K562 (cell line): ENCODE data around the gene GLIS2. TPM values are rescaled to one million over a fixed set of nuclear protein-coding genes. Genes with fewer than 3 reads are reported as not detected.

Experiments used
- ATAC-seq: fragments of 200-7000 bp; cut with Tn5 transposase; 3 replicates; pipeline ENCODE4 v1.9.1; 2020; ENCODE audit warnings: moderate library complexity
- BruUV-seq: library from RNA; stranded (reverse); fragments of 400-500 nt; replicated peaks from 2 replicates; lab custom pipeline; 2021; lab: Mats Ljungman, UMichigan
- CTCF ChIA-PET: fragments of 300-600 bp; formaldehyde crosslinking; extraction: SDS; loops from one replicate; lab custom pipeline; 2021; ENCODE audit warnings: low intra/inter-chr PET ratio; lab: Yijun Ruan, JAX
- POLR2A ChIA-PET: fragments of 300-600, 350-650 bp; sonication (Branson Sonifier 250); formaldehyde crosslinking; extraction: SDS; loops from one replicate; lab custom pipeline; 2021; ENCODE audit warnings: antibody characterized with exemption, inconsistent platforms; lab: Yijun Ruan, JAX
- DNase-seq, 4 experiments: peaks; one replicate each; pipeline versions ENCODE4 v3.0.0 to v3.0.0-alpha.2; 2011 to 2018; ENCODE audit warnings: low spot score in 3 of 4, mixed read lengths in 3 of 4; ENCODE audit errors: extremely low read depth in 1 of 4
- FAIRE-seq: peaks from 2 replicates; lab custom pipeline; 2011; peaks lifted over from hg19 to GRCh38; lab: Jason Lieb, UNC
- H2AFZ ChIP-seq: 2 replicates; pipeline ENCODE4 v1.6.0; 2011; ENCODE audit warnings: low read depth, low read length, control low read depth, inconsistent platforms
- H3K27ac ChIP-seq: fragments of 200-600 bp; 3 replicates; pipeline ENCODE4 v1.8.0; 2011; ENCODE audit warnings: low read depth, mild to moderate bottlenecking, control low read depth, inconsistent platforms, low read length, moderate library complexity, mixed read lengths; ENCODE audit errors: extremely low read depth
- H3K27me3 ChIP-seq, 2 experiments: fragments of 300-600 bp in 1 of 2; 2 replicates in 1 of 2; 3 replicates in 1 of 2; pipeline versions ENCODE4 v1.6.0 to v1.8.0; 2011; ENCODE audit warnings: inconsistent platforms in 2 of 2, low read length in 2 of 2, mild to moderate bottlenecking in 1 of 2, mixed read lengths in 1 of 2, moderate library complexity in 1 of 2; ENCODE audit not compliant: control insufficient read depth in 2 of 2, insufficient read depth in 2 of 2
- H3K36me3 ChIP-seq: fragments of 300-600 bp; 3 replicates; pipeline ENCODE4 v1.8.0; 2011; ENCODE audit warnings: mild to moderate bottlenecking, low read length, inconsistent platforms; ENCODE audit not compliant: control insufficient read depth, insufficient read depth
- H3K4me1 ChIP-seq, 2 experiments: fragments of 200-600 bp in 1 of 2; replicated peaks in 1 of 2; 2 replicates in 1 of 2; 3 replicates in 1 of 2; pipeline versions ENCODE4 v1.5.1 to v1.8.0; 2011; ENCODE audit warnings: inconsistent platforms in 2 of 2, low read length in 2 of 2, mild to moderate bottlenecking in 1 of 2, mixed read lengths in 1 of 2, moderate library complexity in 1 of 2; ENCODE audit not compliant: control insufficient read depth in 2 of 2, insufficient read depth in 2 of 2
- H3K4me2 ChIP-seq: 2 replicates; pipeline ENCODE4 v1.6.1; 2011; ENCODE audit warnings: low read length, control low read depth, inconsistent platforms, mixed read lengths; ENCODE audit not compliant: insufficient read depth
- H3K4me3 ChIP-seq: fragments of 200-600 bp; sonication (generic), shearing (Covaris generic); 2 replicates; pipeline ENCODE4 v1.5.1; 2016; ENCODE audit warnings: control low read depth, inconsistent platforms
- H3K79me2 ChIP-seq: fragments of 200-600 bp; 3 replicates; pipeline ENCODE4 v1.8.0; 2011; ENCODE audit warnings: low read length, inconsistent platforms; ENCODE audit not compliant: control insufficient read depth, insufficient read depth
- H3K9ac ChIP-seq, 2 experiments: 2 replicates each; pipeline versions ENCODE4 v1.6.0 to v1.6.1; 2011; ENCODE audit warnings: low read depth in 2 of 2, low read length in 2 of 2, control low read depth in 1 of 2, inconsistent platforms in 1 of 2, mild to moderate bottlenecking in 1 of 2, mixed read lengths in 1 of 2; ENCODE audit not compliant: insufficient read depth in 1 of 2
- H3K9me1 ChIP-seq: one replicate; pipeline ENCODE4 v1.6.0; 2011; ENCODE audit warnings: inconsistent platforms, mild to moderate bottlenecking, low read length, moderate library complexity; ENCODE audit not compliant: control insufficient read depth, insufficient read depth
- H3K9me3 ChIP-seq: replicated peaks from 2 replicates; pipeline ENCODE4 v1.5.1; 2011; ENCODE audit warnings: low read depth, low read length, inconsistent platforms; ENCODE audit not compliant: control insufficient read depth, insufficient read depth
- H4K20me1 ChIP-seq: replicated peaks from 2 replicates; pipeline ENCODE4 v1.6.1; 2011; ENCODE audit warnings: low read length, inconsistent platforms, mixed read lengths; ENCODE audit not compliant: control insufficient read depth, insufficient read depth
- ARID3B ChIP-seq: fragments of 250-450 bp; sonication (Bioruptor Pico); IDR thresholded peaks from 2 replicates; pipeline ENCODE4 v1.4.0; 2020; ENCODE audit warnings: borderline replicate concordance
- CHAMP1 ChIP-seq: fragments of 450-650 bp; IDR thresholded peaks from 2 replicates; pipeline ENCODE4 v1.6.1; 2016; ENCODE audit warnings: mild to moderate bottlenecking
- CHD1 ChIP-seq: fragments of 200-600 bp; sonication (generic); IDR thresholded peaks from one replicate; pipeline ENCODE4 v1.6.1; 2012; ENCODE audit warnings: mild to moderate bottlenecking, moderate library complexity, low read length, inconsistent platforms
- DIDO1 ChIP-seq: fragments of 450-650 bp; IDR thresholded peaks from 2 replicates; pipeline ENCODE4 v1.6.1; 2016; ENCODE audit warnings: low read depth, missing biosample characterization, missing genetic modification characterization
- EHMT2 ChIP-seq: fragments of 450-650 bp; IDR thresholded peaks from 2 replicates; pipeline ENCODE4 v1.6.1; 2018; ENCODE audit warnings: antibody characterized with exemption
- ELF1 ChIP-seq: fragments of 200-800 bp; sonication (Bioruptor generic); IDR thresholded peaks from 2 replicates; pipeline ENCODE4 v1.6.1; 2016; ENCODE audit warnings: missing genetic modification characterization, missing compliant biosample characterization
- GTF2F1 ChIP-seq: IDR thresholded peaks from 2 replicates; pipeline ENCODE4 v1.6.1; 2011; ENCODE audit warnings: low read depth, low read length, improper control_type of control experiment
- HCFC1 ChIP-seq: IDR thresholded peaks from 2 replicates; pipeline ENCODE4 v1.6.1; 2012; ENCODE audit warnings: low read depth, low read length, improper control_type of control experiment
- HIVEP1 ChIP-seq: fragments of 250-450 bp; sonication (Bioruptor Pico); IDR thresholded peaks from 2 replicates; pipeline ENCODE4 v1.4.0; 2020; ENCODE audit warnings: mild to moderate bottlenecking
- IRF1 ChIP-seq: sonication (generic); formaldehyde crosslinking; IDR thresholded peaks from 2 replicates; pipeline ENCODE4 v1.8.0; 2022; ENCODE audit warnings: missing genetic modification reagents, mild to moderate bottlenecking, borderline replicate concordance
- KLF16 ChIP-seq: IDR thresholded peaks from 2 replicates; pipeline ENCODE4 v1.6.1; 2016; ENCODE audit warnings: antibody characterized with exemption
- NFATC3 ChIP-seq: fragments of 450-650 bp; IDR thresholded peaks from 2 replicates; pipeline ENCODE4 v1.6.1; 2017; ENCODE audit warnings: mild to moderate bottlenecking
- SIN3A ChIP-seq, 2 experiments: fragments of 150-350 bp in 1 of 2; IDR thresholded peaks; 2 replicates each; pipeline ENCODE4 v1.6.1; 2011 to 2016; ENCODE audit warnings: borderline replicate concordance in 2 of 2, low read depth in 2 of 2, low read length in 2 of 2, mild to moderate bottlenecking in 2 of 2, moderate library complexity in 2 of 2; ENCODE audit not compliant: control insufficient read depth in 1 of 2
- SMARCA4 ChIP-seq: fragments of 450-650 bp; IDR thresholded peaks from 2 replicates; pipeline ENCODE4 v1.6.1; 2016
- ZBTB17 ChIP-seq: fragments of 450-650 bp; formaldehyde crosslinking; IDR thresholded peaks from 2 replicates; pipeline ENCODE4 v1.4.0; 2020; ENCODE audit warnings: mild to moderate bottlenecking
- ZEB2 ChIP-seq: fragments of 450-650 bp; IDR thresholded peaks from 2 replicates; pipeline ENCODE4 v1.6.1; 2016
- WGBS: fragments of 100-300 bp; shearing (Covaris generic); methylation state at CpG from one replicate; pipeline ENCODE4 v1.1.6; 2016; ENCODE audit warnings: low coverage, mixed read lengths; ENCODE audit not compliant: insufficient coverage; ENCODE audit errors: missing lambda C conversion rate; 5-methylcytosine and 5-hydroxymethylcytosine counted together
- in situ Hi-C: fragments of 300-500 bp; cut with MboI; formaldehyde crosslinking; loops from 4 replicates; pipeline ENCODE4 v1.15.0; 2018; ENCODE audit warnings: inconsistent platforms, mixed read lengths
- intact Hi-C: fragments of 100-400 bp; cut with micrococcal nuclease; formaldehyde crosslinking; loops from 2 replicates; pipeline ENCODE4 v1.14.2; 2022
- polyA plus RNA-seq, 8 experiments: library from polyadenylated mRNA; depleted of rRNA in 4 of 8; stranded (reverse) in 5 of 8; unstranded in 3 of 8; fragments of >200 nt; fragmentation: Nextera tagmentation in 2 of 8; fragmentation: Illumina TruSeq in 1 of 8; extraction: Ambion mirVana in 2 of 8; extraction: Trizol in 1 of 8; gene quantifications; 2 replicates each; pipeline versions ENCODE4 v1.2.1 to v1.2.3, GENCODE V29; 2011 to 2014; ENCODE audit warnings: inconsistent platforms in 1 of 8, missing spikeins in 1 of 8
- total RNA-seq, 7 experiments: library from RNA; depleted of rRNA in 6 of 7; stranded (reverse); fragments of >200 nt in 6 of 7; fragmentation: Illumina TruSeq in 2 of 7; extraction: Trizol in 2 of 7; gene quantifications; 2 replicates each; pipeline versions ENCODE4 v1.2.1 to v1.2.3, GENCODE V29; 2011 to 2021; ENCODE audit warnings: low replicate concordance in 1 of 7

GLIS2 gene
- total and polyA plus RNA-seq, 9 of the 15 experiments (the other 6 are each of a cell fraction or from before 2014, with no cell fraction given): 0.10 to 9.0 (median 0.57) TPM

DNA sequence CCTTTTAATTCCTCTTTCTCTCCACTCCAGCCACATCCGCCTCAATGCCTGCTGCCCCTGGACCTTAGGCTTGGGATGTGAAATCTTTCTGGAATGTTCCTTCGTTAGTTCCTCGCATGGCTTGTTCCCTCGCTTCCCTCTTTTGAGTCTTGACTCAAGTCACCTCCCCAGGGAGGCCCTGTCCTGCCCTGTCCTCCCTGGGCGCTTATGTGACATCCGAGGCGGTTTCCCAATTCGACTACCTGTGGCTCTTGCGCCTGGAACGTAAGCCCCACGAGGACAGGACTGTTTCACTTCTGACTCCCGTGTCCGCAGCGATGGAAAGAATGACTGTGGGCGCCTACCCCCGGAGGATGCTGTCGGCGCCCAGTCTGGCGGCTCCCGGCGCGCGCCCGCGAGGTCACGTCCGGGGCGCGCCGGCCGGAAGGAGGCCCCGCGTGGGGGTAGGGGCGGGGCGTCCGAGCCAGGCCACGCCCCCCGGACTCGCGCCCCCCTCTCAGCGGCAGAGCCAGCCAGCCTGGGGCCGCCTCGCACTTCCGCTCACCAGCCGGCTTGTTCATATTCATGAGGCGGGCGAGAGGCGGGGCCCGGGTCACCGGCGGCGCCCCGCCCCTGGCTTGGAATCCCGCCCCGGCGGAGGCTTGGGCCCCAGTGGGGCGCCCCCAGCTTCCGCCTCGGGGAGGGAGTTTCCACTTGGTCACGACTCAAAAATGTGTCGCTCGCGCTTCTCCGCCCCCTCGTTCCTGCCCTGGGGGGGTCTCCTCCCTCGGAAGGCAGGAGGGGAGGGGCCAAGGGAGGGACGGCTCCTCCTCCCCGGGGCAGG lies 8.4 kb upstream of the GLIS2 start:
- ChIA-PET CTCF (no interaction called here), POLR2A (interaction anchor here (0.6 to 2.2 kb wide), 12 partner anchors 9 to 1230 kb away, joined by 3 to 10 read pairs (median 4); partner anchors contain the start of gene GLIS2)
- Histone ChIP-seq H4K20me1 (no peaks in the 10 kb centered on the region), H3K79me2 (peaks cover 18% of the 10 kb centered on the region), H3K9ac (peak overlapping the region; percentile 80 to 92), H3K9me1 (peaks cover 3% of the 10 kb centered on the region), H3K27me3 (no peaks in the 10 kb centered on the region), H3K4me1 (peaks cover 13 to 42% of the 10 kb centered on the region in 2 experiments; a peak in 4 of 5 replicates), H3K27ac (peak overlapping the region; percentile 86), H2AFZ (peak overlapping the region; percentile 93), H3K4me3 (peak overlapping the region; percentile 64), H3K4me2 (peak overlapping the region; percentile 96), H3K9me3 (no peaks in the 10 kb centered on the region), H3K36me3 (peaks cover 29% of the 10 kb centered on the region; the same call in 2 of the 3 replicates)
- 2% methylated on average over 40 of the region's 68 CpGs for WGBS
- intact Hi-C loops (no loop called here), in situ Hi-C loops (no loop called here)
- ATAC-seq (peak; percentile 98), FAIRE-seq (peak; percentile 98), DNase-seq (peak; percentile 97 to 98 (median 97))
- BruUV-seq: no TSS peak
- TF ChIP-seq SIN3A (IDR thresholded peaks at IDR 0.05; ENCODE audit: borderline replicate concordance in 2 of 2, control insufficient read depth in 1 of 2, low read depth in 2 of 2, low read length in 2 of 2) (peak in 1 of 2 experiments; percentile 56; a peak in 1 of 4 replicates), IRF1 (CRISPR knock-in tag) (no peak), KLF16 (no peak), SMARCA4 (0 out of 2 replicates have a peak, but pooled peaks have one; percentile 20), CHD1 (no peak), ZEB2 (no peak), HCFC1 (peak; percentile 68), HIVEP1 (CRISPR knock-in tag) (no peak), DIDO1 (tag) (no peak), NFATC3 (peak; percentile 60; the same call in 1 of the 2 replicates), CHAMP1 (no peak), ARID3B (CRISPR knock-in tag) (no peak), EHMT2 (no peak), ZBTB17 (CRISPR knock-in tag) (0 out of 2 replicates have a peak, but pooled peaks have one; percentile 18), ELF1 (peak; percentile 86), GTF2F1 (no peak)
